ENCODE measurements around the gene DSCAML1.

The DSCAML1 gene

GRCh38 chr11:117573326-117573725, 223.7 kb downstream of the DSCAML1 start:
- no peaks in the 10 kb centered on the region for H3K36me3 Mint-ChIP-seq (ENCODE audit: low read depth)
- no peak overlapping the region for H3K4me3 Mint-ChIP-seq
- H3K27ac Mint-ChIP-seq: no peak overlapping the region
- no peaks in the 10 kb centered on the region for H3K4me1 Mint-ChIP-seq (ENCODE audit: low read depth)
- no peaks in the 10 kb centered on the region for H3K27me3 Mint-ChIP-seq (ENCODE audit: low read depth)
- H3K9me3 Mint-ChIP-seq: no peaks in the 10 kb centered on the region

GRCh38 chr11:117572671-117573070, 224.3 kb downstream of the DSCAML1 start:
- no peak overlapping the region for H3K27ac Mint-ChIP-seq
- no peaks in the 10 kb centered on the region for H3K36me3 Mint-ChIP-seq (ENCODE audit: low read depth)
- H3K4me3 Mint-ChIP-seq: no peak overlapping the region
- H3K27me3 Mint-ChIP-seq (ENCODE audit: low read depth): no peaks in the 10 kb centered on the region
- no peaks in the 10 kb centered on the region for H3K9me3 Mint-ChIP-seq
- no peaks in the 10 kb centered on the region for H3K4me1 Mint-ChIP-seq (ENCODE audit: low read depth)

DNA sequence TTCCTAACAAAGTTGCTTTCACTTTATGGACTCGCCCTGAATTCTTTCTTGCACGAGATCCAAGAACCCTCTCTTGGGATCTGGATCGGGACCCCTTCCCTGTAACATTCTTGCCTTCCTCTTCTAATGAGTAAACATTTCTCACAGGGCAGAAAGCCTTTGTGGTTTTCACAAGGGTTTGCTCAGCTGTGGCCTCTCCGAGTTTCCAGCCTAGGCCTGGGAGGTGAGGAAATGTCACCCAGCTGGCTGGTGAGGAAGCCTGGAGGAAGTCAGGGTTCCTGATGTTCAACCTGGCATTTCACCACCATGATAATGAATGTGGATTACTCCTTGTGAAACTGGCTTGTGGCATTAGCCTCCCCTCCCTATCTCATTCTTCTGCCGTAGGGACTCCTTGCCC, 224.9 kb downstream of the DSCAML1 start:
- no peak overlapping the region for H3K4me3 Mint-ChIP-seq

DNA sequence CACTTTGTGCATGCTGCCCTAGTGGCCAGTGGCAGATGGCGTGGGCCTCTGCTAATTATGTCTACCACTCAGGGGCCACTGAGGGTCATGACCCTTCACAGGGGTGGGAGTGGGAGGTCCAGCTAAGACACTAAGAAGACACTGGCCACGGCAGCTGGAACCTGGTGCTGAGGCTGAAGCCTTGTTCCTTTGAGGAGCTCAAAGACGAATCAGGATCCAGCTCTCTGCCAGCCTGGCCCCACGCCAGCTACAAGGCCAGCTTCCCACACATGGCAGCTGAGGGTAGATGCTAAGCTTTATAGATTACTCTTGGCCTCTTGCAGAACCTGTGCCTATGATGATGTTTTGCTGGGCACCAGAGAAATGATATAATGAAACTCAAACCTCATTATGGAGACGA, 226.3 kb downstream of the DSCAML1 start:
- Mint-ChIP-seq H3K4me3 (no peak overlapping the region), H3K4me1 (ENCODE audit: low read depth) (no peaks in the 10 kb centered on the region), H3K27ac (no peak overlapping the region), H3K27me3 (ENCODE audit: low read depth) (no peaks in the 10 kb centered on the region), H3K9me3 (no peaks in the 10 kb centered on the region), H3K36me3 (ENCODE audit: low read depth) (no peaks in the 10 kb centered on the region)

More for the DNA sequence above, 224.9 kb downstream of the DSCAML1 start:
- Mint-ChIP-seq H3K36me3 (ENCODE audit: low read depth) (no peaks in the 10 kb centered on the region), H3K4me1 (ENCODE audit: low read depth) (no peaks in the 10 kb centered on the region), H3K27ac (no peak overlapping the region), H3K27me3 (ENCODE audit: low read depth) (no peaks in the 10 kb centered on the region), H3K9me3 (no peaks in the 10 kb centered on the region)

GRCh38 chr11:117569911-117570310, 227.1 kb downstream of the DSCAML1 start:
- no peaks in the 10 kb centered on the region for H3K9me3 Mint-ChIP-seq
- H3K4me3 Mint-ChIP-seq: no peak overlapping the region
- peaks cover 3% of the 10 kb centered on the region for H3K27me3 Mint-ChIP-seq (ENCODE audit: low read depth)
- no peaks in the 10 kb centered on the region for H3K36me3 Mint-ChIP-seq (ENCODE audit: low read depth)
- no peaks in the 10 kb centered on the region for H3K4me1 Mint-ChIP-seq (ENCODE audit: low read depth)
- no peak overlapping the region for H3K27ac Mint-ChIP-seq

DNA sequence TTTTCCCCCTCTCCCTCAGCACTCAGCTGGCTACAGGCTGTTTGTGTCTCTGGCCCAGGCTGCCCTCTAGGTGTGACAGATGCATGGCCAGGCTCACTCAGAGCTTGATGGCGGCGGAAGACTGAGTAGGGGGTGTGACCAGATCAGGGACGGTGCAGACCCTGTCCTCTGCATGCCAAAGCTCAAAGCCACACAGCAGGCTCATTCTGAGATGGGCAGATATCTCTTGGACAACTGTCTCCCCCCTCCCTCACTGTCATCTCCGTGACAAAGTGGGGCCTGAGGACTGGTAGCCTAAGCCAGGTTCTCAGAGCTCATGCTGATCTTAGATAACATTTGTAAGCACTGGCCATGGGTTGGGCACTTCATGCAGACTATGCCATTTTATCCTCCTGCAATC, 231.3 kb downstream of the DSCAML1 start:
- Mint-ChIP-seq H3K9me3 (no peaks in the 10 kb centered on the region), H3K27ac (no peak overlapping the region), H3K4me3 (no peak overlapping the region), H3K27me3 (ENCODE audit: low read depth) (peaks cover 4% of the 10 kb centered on the region), H3K36me3 (ENCODE audit: low read depth) (no peaks in the 10 kb centered on the region), H3K4me1 (ENCODE audit: low read depth) (no peaks in the 10 kb centered on the region)

DNA sequence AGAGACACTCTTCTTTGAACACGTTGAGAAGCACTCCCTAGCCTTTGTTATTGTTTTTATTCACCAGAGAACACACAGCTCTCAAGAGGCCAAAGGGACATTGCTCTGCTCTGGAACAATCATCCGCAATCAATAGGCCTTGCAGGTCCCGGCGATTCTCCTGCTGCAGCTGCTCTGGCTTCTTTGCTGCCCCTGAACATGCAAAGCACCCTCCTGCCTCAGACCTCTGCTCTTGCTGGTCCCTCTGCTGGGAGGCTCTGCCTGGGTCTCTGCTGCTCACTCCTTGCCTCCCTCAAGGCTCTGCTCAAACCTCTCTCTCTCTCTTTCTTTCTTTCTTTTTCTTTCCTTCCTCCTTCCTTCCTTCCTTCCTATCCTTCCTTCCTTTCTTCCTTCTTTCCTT, 232.7 kb downstream of the DSCAML1 start:
- peaks cover 4% of the 10 kb centered on the region for H3K27me3 Mint-ChIP-seq (ENCODE audit: low read depth)
- H3K4me1 Mint-ChIP-seq (ENCODE audit: low read depth): no peaks in the 10 kb centered on the region
- no peak overlapping the region for H3K4me3 Mint-ChIP-seq
- H3K36me3 Mint-ChIP-seq (ENCODE audit: low read depth): no peaks in the 10 kb centered on the region
- no peaks in the 10 kb centered on the region for H3K9me3 Mint-ChIP-seq
- no peak overlapping the region for H3K27ac Mint-ChIP-seq

DNA sequence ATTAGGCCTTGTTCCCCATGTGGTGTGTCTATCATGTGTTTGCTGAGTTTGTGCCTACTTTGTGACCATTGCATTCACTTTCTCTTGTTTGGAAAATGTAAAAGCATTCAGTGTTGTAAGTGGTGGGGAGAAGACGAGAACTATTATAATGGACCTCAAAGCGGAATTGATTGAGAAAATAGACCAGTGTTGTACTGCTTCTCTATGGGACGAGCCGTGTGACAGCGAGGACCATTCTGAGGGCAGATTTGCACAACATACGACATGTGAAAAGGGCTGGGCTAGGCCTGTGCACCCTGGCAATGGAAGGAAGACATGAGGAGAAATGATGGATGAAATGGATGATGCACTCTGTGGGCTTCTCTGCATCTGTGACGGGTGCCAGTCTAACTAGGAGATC, 233.5 kb downstream of the DSCAML1 start:
- Mint-ChIP-seq H3K27me3 (ENCODE audit: low read depth) (peaks cover 4% of the 10 kb centered on the region), H3K4me1 (ENCODE audit: low read depth) (no peaks in the 10 kb centered on the region), H3K4me3 (no peak overlapping the region), H3K27ac (no peak overlapping the region), H3K9me3 (no peaks in the 10 kb centered on the region), H3K36me3 (ENCODE audit: low read depth) (no peaks in the 10 kb centered on the region)

GRCh38 chr11:117562136-117562535, 234.9 kb downstream of the DSCAML1 start:
- Mint-ChIP-seq H3K4me3 (no peak overlapping the region), H3K9me3 (no peaks in the 10 kb centered on the region), H3K36me3 (ENCODE audit: low read depth) (no peaks in the 10 kb centered on the region)

DNA sequence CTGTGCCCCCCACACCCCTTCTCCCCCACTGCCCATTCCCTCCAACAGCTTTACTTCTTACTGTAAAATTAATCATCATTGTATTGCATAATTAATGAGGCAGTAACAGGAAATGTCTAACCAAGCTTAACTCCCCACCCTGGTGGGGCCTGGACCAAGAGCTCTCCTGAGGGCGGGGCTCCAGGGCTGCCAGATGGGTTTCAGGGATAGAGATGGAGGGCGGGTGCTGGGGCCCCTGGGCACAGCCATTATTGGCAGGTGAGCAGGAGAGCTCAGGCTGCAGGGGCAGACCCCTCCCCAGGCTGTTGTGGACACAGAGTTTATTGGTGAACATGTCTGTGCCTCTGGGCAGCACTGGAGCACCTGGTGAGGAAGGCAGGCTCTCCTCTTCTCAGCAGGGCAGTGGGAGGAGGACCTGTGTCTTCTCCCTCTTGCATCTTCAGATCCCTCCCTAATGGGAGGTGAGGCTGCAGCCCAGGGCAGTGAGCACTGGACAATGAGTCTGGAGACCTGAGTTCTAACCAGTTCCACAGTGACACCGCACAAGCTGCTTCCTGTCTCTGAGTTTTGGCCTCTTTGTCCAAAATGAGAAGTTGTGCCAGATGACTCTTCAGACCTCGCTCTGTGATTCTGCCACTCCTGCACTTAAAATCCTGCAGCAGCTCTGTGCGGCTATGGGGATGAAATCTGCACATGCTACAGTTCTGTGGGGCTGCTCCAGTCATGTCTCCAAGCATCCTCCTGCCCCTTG, 236.1 kb downstream of the DSCAML1 start:
- Mint-ChIP-seq H3K4me3 (no peak overlapping the region), H3K36me3 (ENCODE audit: low read depth) (no peaks in the 10 kb centered on the region), H3K4me1 (ENCODE audit: low read depth) (no peaks in the 10 kb centered on the region), H3K27ac (no peak overlapping the region), H3K27me3 (ENCODE audit: low read depth) (peaks cover 8% of the 10 kb centered on the region), H3K9me3 (no peaks in the 10 kb centered on the region)

More at GRCh38 chr11:117562136-117562535, 234.9 kb downstream of the DSCAML1 start:
- Mint-ChIP-seq H3K27me3 (ENCODE audit: low read depth) (peaks cover 4% of the 10 kb centered on the region), H3K4me1 (ENCODE audit: low read depth) (no peaks in the 10 kb centered on the region), H3K27ac (no peak overlapping the region)

GRCh38 chr11:117559698-117560097, 237.3 kb downstream of the DSCAML1 start:
- Mint-ChIP-seq H3K27ac (no peak overlapping the region), H3K9me3 (no peaks in the 10 kb centered on the region), H3K36me3 (ENCODE audit: low read depth) (no peaks in the 10 kb centered on the region), H3K27me3 (ENCODE audit: low read depth) (peaks cover 4% of the 10 kb centered on the region), H3K4me3 (no peak overlapping the region), H3K4me1 (ENCODE audit: low read depth) (no peaks in the 10 kb centered on the region)

GRCh38 chr11:117557361-117557760, 239.7 kb downstream of the DSCAML1 start:
- no peak overlapping the region for H3K4me3 Mint-ChIP-seq

DNA sequence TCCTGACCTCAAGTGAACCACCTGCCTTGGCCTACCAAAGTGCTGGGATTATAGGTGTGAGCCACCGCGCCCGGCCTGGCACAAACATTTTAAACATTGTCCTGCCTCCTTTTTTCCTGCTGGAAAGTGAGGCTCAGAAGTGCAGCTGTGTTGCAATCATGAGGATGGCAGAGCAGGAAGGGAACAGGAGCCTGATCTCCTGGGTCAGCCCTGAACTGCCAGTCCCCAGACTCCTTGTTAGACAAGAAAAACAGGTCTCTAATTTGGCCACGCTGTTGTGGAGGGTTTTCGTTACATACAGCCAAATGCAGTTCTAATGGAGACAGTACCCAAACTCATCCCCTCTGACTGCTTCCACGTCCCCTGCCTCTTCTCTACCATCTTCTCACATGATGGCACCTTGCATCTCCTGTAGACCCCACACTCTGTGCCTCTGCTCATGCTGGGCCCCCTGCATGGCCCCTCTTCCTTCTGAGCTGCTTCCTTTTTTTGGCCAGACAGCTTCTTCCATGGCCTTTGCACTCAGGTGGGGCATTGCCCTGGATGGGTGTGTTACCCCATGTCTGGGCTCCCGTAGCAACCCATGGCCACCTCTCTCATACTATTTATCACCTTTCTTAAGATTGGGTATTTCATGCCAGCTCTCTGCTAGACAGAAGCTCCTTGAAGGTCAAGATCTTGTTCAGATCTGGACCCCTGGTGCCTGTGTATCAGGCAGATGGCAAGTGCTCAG, 242.2 kb downstream of the DSCAML1 start:
- Mint-ChIP-seq H3K36me3 (ENCODE audit: low read depth) (no peaks in the 10 kb centered on the region), H3K4me3 (no peak overlapping the region), H3K4me1 (ENCODE audit: low read depth) (no peaks in the 10 kb centered on the region)

More at GRCh38 chr11:117557361-117557760, 239.7 kb downstream of the DSCAML1 start:
- no peaks in the 10 kb centered on the region for H3K36me3 Mint-ChIP-seq (ENCODE audit: low read depth)
- H3K27ac Mint-ChIP-seq: no peak overlapping the region
- H3K9me3 Mint-ChIP-seq: no peaks in the 10 kb centered on the region
- H3K27me3 Mint-ChIP-seq (ENCODE audit: low read depth): peaks cover 4% of the 10 kb centered on the region
- H3K4me1 Mint-ChIP-seq (ENCODE audit: low read depth): no peaks in the 10 kb centered on the region

GRCh38 chr11:117552626-117553025, 244.4 kb downstream of the DSCAML1 start:
- Mint-ChIP-seq H3K4me3 (no peak overlapping the region), H3K27me3 (ENCODE audit: low read depth) (peaks cover 4% of the 10 kb centered on the region), H3K27ac (no peak overlapping the region), H3K36me3 (ENCODE audit: low read depth) (no peaks in the 10 kb centered on the region), H3K4me1 (ENCODE audit: low read depth) (no peaks in the 10 kb centered on the region), H3K9me3 (no peaks in the 10 kb centered on the region)

More for the DNA sequence above, 242.2 kb downstream of the DSCAML1 start:
- H3K27me3 Mint-ChIP-seq (ENCODE audit: low read depth): peaks cover 4% of the 10 kb centered on the region
- no peaks in the 10 kb centered on the region for H3K9me3 Mint-ChIP-seq
- no peak overlapping the region for H3K27ac Mint-ChIP-seq

- Mint-ChIP-seq H3K36me3 (ENCODE audit: low read depth) (no peaks in the 10 kb centered on the region), H3K9me3 (no peaks in the 10 kb centered on the region), H3K4me3 (no peak overlapping the region), H3K4me1 (ENCODE audit: low read depth) (no peaks in the 10 kb centered on the region), H3K27ac (peak overlapping the region; percentile 50), H3K27me3 (ENCODE audit: low read depth) (peaks cover 1% of the 10 kb centered on the region)
Observed at GRCh38 chr11:117551761-117552343, 245.2 kb downstream of the DSCAML1 start.

Measured in T-helper 1 cell treated with Interleukin-12 subunit alpha and Interleukin-12 subunit beta and Interleukin-4 antibody, amounts not matched to agents 30 μg/mL and 1 μg/mL, for 36 hours (primary cell).